Effector memory CD8-positive, alpha-beta T cell (primary cell): ENCODE results near the gene TES.

Source experiments
- ATAC-seq: fragments of 150-1000 bp; cut with Tn5 transposase; replicated peaks from 2 replicates; pipeline ENCODE4 v1.10.0; 2021; ENCODE audit warnings: mild to moderate bottlenecking, moderate library complexity
- DNase-seq, 3 experiments: peaks; one replicate each; pipeline ENCODE4 v3.0.0; 2021
- H3K27ac Mint-ChIP-seq, 2 donors: one replicate each; pipeline ENCODE4 v1.8.0; 2022; ENCODE audit warnings: mild to moderate bottlenecking in 2 of 2, mixed read lengths in 2 of 2, moderate library complexity in 2 of 2
- H3K27me3 Mint-ChIP-seq, 2 donors: one replicate each; pipeline ENCODE4 v1.8.0; 2022; ENCODE audit warnings: mixed read lengths in 2 of 2
- H3K36me3 Mint-ChIP-seq: one replicate; pipeline ENCODE4 v1.8.0; 2022; ENCODE audit warnings: mild to moderate bottlenecking, moderate library complexity, mixed read lengths; ENCODE audit not compliant: insufficient read depth
- H3K4me1 Mint-ChIP-seq, 2 donors: one replicate each; pipeline ENCODE4 v1.8.0; 2022; ENCODE audit warnings: low read depth in 2 of 2, mixed read lengths in 2 of 2
- H3K4me3 Mint-ChIP-seq, 2 donors: one replicate each; pipeline ENCODE4 v1.8.0; 2022; ENCODE audit warnings: mild to moderate bottlenecking in 2 of 2, mixed read lengths in 2 of 2, moderate library complexity in 2 of 2
- H3K9me3 Mint-ChIP-seq, 2 donors: one replicate each; pipeline ENCODE4 v1.8.0; 2022; ENCODE audit warnings: mixed read lengths in 2 of 2
- total RNA-seq, 9 experiments: gene quantifications; one replicate each; lab custom pipeline; 2026; lab: John Stamatoyannopoulos, UW

TES gene
- 118 to 227 (median 135) reads per million in 9 experiments for total RNA-seq

- Mint-ChIP-seq H3K4me1 (peaks cover 31 to 48% of the 10 kb centered on the region in 2 donors), H3K27me3 (no peaks in the 10 kb centered on the region), H3K4me3 (peak within 1 kb of the TSS; percentile 93 to 97), H3K36me3 (peaks cover 19% of the 10 kb centered on the region), H3K27ac (peak within 1 kb of the TSS; percentile 96 to 98), H3K9me3 (no peaks in the 10 kb centered on the region)
- DNase-seq (peak; percentile 40 to 47 (median 42)), ATAC-seq (peak; percentile 48)
Observed at GRCh38 chr7:116210345-116211005, at the start of gene TES. Gene TES (plus strand): TSS chr7:116210539. CDS start chr7:116210708, 169 bp downstream.

- H3K4me1 Mint-ChIP-seq: peaks cover 0 to 1% of the 10 kb centered on the region in 2 donors
- no peaks in the 10 kb centered on the region for H3K9me3 Mint-ChIP-seq
- H3K4me3 Mint-ChIP-seq: no peak overlapping the region
- H3K36me3 Mint-ChIP-seq: no peaks in the 10 kb centered on the region
- H3K27me3 Mint-ChIP-seq: peaks cover 27 to 50% of the 10 kb centered on the region in 2 donors
- no peak overlapping the region for H3K27ac Mint-ChIP-seq
- no peak for DNase-seq
- ATAC-seq: no peak
Observed at GRCh38 chr7:116161728-116162127, 48.6 kb upstream of the TES start.

GRCh38 chr7:116162254-116162653 is 48.1 kb upstream of the TES start:
- no peak overlapping the region for H3K27ac Mint-ChIP-seq
- H3K4me1 Mint-ChIP-seq: peaks cover 2 to 4% of the 10 kb centered on the region in 2 donors
- no peak overlapping the region for H3K4me3 Mint-ChIP-seq
- no peak for ATAC-seq
- H3K27me3 Mint-ChIP-seq: peaks cover 32 to 48% of the 10 kb centered on the region in 2 donors
- H3K36me3 Mint-ChIP-seq: no peaks in the 10 kb centered on the region
- no peak for DNase-seq
- no peaks in the 10 kb centered on the region for H3K9me3 Mint-ChIP-seq

GRCh38 chr7:116162992-116163391 is 47.3 kb upstream of the TES start:
- Mint-ChIP-seq H3K27ac (no peak overlapping the region), H3K36me3 (no peaks in the 10 kb centered on the region), H3K9me3 (no peaks in the 10 kb centered on the region), H3K27me3 (peaks cover 29 to 41% of the 10 kb centered on the region in 2 donors), H3K4me1 (peaks cover 5 to 6% of the 10 kb centered on the region in 2 donors), H3K4me3 (no peak overlapping the region)
- no peak for DNase-seq
- no peak for ATAC-seq

GRCh38 chr7:116164552-116165306 is 45.6 kb upstream of the TES start:
- Mint-ChIP-seq H3K36me3 (no peaks in the 10 kb centered on the region), H3K4me1 (peaks cover 5 to 6% of the 10 kb centered on the region in 2 donors), H3K27me3 (peaks cover 26 to 36% of the 10 kb centered on the region in 2 donors), H3K9me3 (no peaks in the 10 kb centered on the region), H3K27ac (no peak overlapping the region), H3K4me3 (no peak overlapping the region)
- ATAC-seq: no peak
- no peak for DNase-seq

- Mint-ChIP-seq H3K9me3 (no peaks in the 10 kb centered on the region), H3K27me3 (peaks cover 26 to 28% of the 10 kb centered on the region in 2 donors), H3K4me1 (peaks cover 5 to 6% of the 10 kb centered on the region in 2 donors), H3K36me3 (no peaks in the 10 kb centered on the region), H3K27ac (no peak overlapping the region), H3K4me3 (no peak overlapping the region)
- DNase-seq (no peak), ATAC-seq (no peak)
Observed at GRCh38 chr7:116165717-116166116, 44.6 kb upstream of the TES start.

GRCh38 chr7:116166156-116166555 is 44.2 kb upstream of the TES start:
- H3K9me3 Mint-ChIP-seq: no peaks in the 10 kb centered on the region
- no peak for DNase-seq

GRCh38 chr7:116167177-116167576 is 43.2 kb upstream of the TES start:
- peak in 1 of 3 experiments; percentile 13 for DNase-seq
- no peak overlapping the region for H3K4me3 Mint-ChIP-seq
- ATAC-seq: peak; percentile 69
- H3K27ac Mint-ChIP-seq: no peak overlapping the region
- no peaks in the 10 kb centered on the region for H3K9me3 Mint-ChIP-seq
- peaks cover 5 to 6% of the 10 kb centered on the region in 2 donors for H3K4me1 Mint-ChIP-seq
- H3K27me3 Mint-ChIP-seq: peaks cover 27 to 40% of the 10 kb centered on the region in 2 donors
- no peaks in the 10 kb centered on the region for H3K36me3 Mint-ChIP-seq

More at GRCh38 chr7:116166156-116166555, 44.2 kb upstream of the TES start:
- H3K4me1 Mint-ChIP-seq: peaks cover 5 to 6% of the 10 kb centered on the region in 2 donors
- H3K27ac Mint-ChIP-seq: no peak overlapping the region
- H3K36me3 Mint-ChIP-seq: no peaks in the 10 kb centered on the region
- no peak overlapping the region for H3K4me3 Mint-ChIP-seq
- H3K27me3 Mint-ChIP-seq: peaks cover 25 to 30% of the 10 kb centered on the region in 2 donors
- no peak for ATAC-seq

GRCh38 chr7:116169060-116169459 is 41.3 kb upstream of the TES start:
- H3K27ac Mint-ChIP-seq: no peak overlapping the region
- no peak overlapping the region for H3K4me3 Mint-ChIP-seq
- H3K36me3 Mint-ChIP-seq: no peaks in the 10 kb centered on the region
- peaks cover 15 to 35% of the 10 kb centered on the region in 2 donors for H3K27me3 Mint-ChIP-seq
- DNase-seq (no peak), ATAC-seq (no peak)
- no peaks in the 10 kb centered on the region for H3K9me3 Mint-ChIP-seq
- H3K4me1 Mint-ChIP-seq: peaks cover 5 to 6% of the 10 kb centered on the region in 2 donors

GRCh38 chr7:116170180-116170579 is 40.2 kb upstream of the TES start:
- Mint-ChIP-seq H3K27ac (no peak overlapping the region), H3K4me1 (peaks cover 5 to 6% of the 10 kb centered on the region in 2 donors), H3K27me3 (peaks cover 14 to 33% of the 10 kb centered on the region in 2 donors), H3K4me3 (no peak overlapping the region), H3K9me3 (no peaks in the 10 kb centered on the region), H3K36me3 (no peaks in the 10 kb centered on the region)
- ATAC-seq (no peak), DNase-seq (no peak)

GRCh38 chr7:116171094-116171493 is 39.2 kb upstream of the TES start:
- H3K9me3 Mint-ChIP-seq: no peaks in the 10 kb centered on the region
- H3K4me1 Mint-ChIP-seq: peaks cover 5 to 6% of the 10 kb centered on the region in 2 donors
- no peak for ATAC-seq
- H3K4me3 Mint-ChIP-seq: no peak overlapping the region
- H3K27me3 Mint-ChIP-seq: peaks cover 14 to 33% of the 10 kb centered on the region in 2 donors
- no peak overlapping the region for H3K27ac Mint-ChIP-seq
- no peaks in the 10 kb centered on the region for H3K36me3 Mint-ChIP-seq
- DNase-seq: no peak

- H3K9me3 Mint-ChIP-seq: no peaks in the 10 kb centered on the region
- H3K4me3 Mint-ChIP-seq: no peak overlapping the region
- no peak for ATAC-seq
- peaks cover 8 to 26% of the 10 kb centered on the region in 2 donors for H3K27me3 Mint-ChIP-seq
- no peak overlapping the region for H3K27ac Mint-ChIP-seq
- H3K4me1 Mint-ChIP-seq: peaks cover under 1 to 2% of the 10 kb centered on the region in 2 donors
- H3K36me3 Mint-ChIP-seq: no peaks in the 10 kb centered on the region
- DNase-seq: no peak
Observed at GRCh38 chr7:116172353-116172752, 38.0 kb upstream of the TES start.

GRCh38 chr7:116173051-116174028 is 37.0 kb upstream of the TES start:
- no peak overlapping the region for H3K4me3 Mint-ChIP-seq
- ATAC-seq: peak; percentile 65
- peak; percentile 49 to 55 (median 52) for DNase-seq
- peaks cover 8 to 23% of the 10 kb centered on the region in 2 donors for H3K27me3 Mint-ChIP-seq
- no peak overlapping the region for H3K27ac Mint-ChIP-seq
- H3K9me3 Mint-ChIP-seq: no peaks in the 10 kb centered on the region
- no peaks in the 10 kb centered on the region for H3K36me3 Mint-ChIP-seq
- H3K4me1 Mint-ChIP-seq: no peaks in the 10 kb centered on the region
